ENCODE results near the gene SLC24A2.
"Not testable (repeated sequence)": the region's sequence is repeated elsewhere in the genome, so short reads cannot be mapped to it uniquely, and the experiment has no call there.

The SLC24A2 gene

GRCh38 chr9:19788614-19789271 lies at the start of gene SLC24A2:
Gene SLC24A2, minus strand, starts transcription at chr9:19789037.
- FAIRE-seq = no peak
- no peak for DNase-seq (ENCODE audit: low spot score)

GRCh38 chr9:19833331-19833730 lies 44.5 kb upstream of the SLC24A2 start:
- not testable (repeated sequence) for FAIRE-seq; DNase-seq (ENCODE audit: low spot score)

- FAIRE-seq (no peak), DNase-seq (ENCODE audit: low spot score) (no peak)
Measured at GRCh38 chr9:19830796-19831195, 42.0 kb upstream of the SLC24A2 start.

GRCh38 chr9:19828576-19829109 lies 39.8 kb upstream of the SLC24A2 start:
- DNase-seq (ENCODE audit: low spot score) = no peak
- no peak for FAIRE-seq

- FAIRE-seq (no peak), DNase-seq (ENCODE audit: low spot score) (no peak)
Measured at GRCh38 chr9:19816769-19817168, 27.9 kb upstream of the SLC24A2 start.

GRCh38 chr9:19812194-19812593 lies 23.4 kb upstream of the SLC24A2 start:
- DNase-seq (ENCODE audit: low spot score) (no peak), FAIRE-seq (no peak)

GRCh38 chr9:19809422-19810269 lies 20.8 kb upstream of the SLC24A2 start:
- DNase-seq (ENCODE audit: low spot score) (no peak), FAIRE-seq (no peak)

GRCh38 chr9:19807182-19807892 lies 18.5 kb upstream of the SLC24A2 start:
- FAIRE-seq = no peak
- DNase-seq (ENCODE audit: low spot score) = no peak

GRCh38 chr9:19804431-19804830 lies 15.6 kb upstream of the SLC24A2 start:
- DNase-seq (ENCODE audit: low spot score) (no peak), FAIRE-seq (no peak)

GRCh38 chr9:19800884-19801283 lies 12.0 kb upstream of the SLC24A2 start:
- DNase-seq (ENCODE audit: low spot score) (no peak), FAIRE-seq (no peak)

GRCh38 chr9:19799784-19800183 lies 10.9 kb upstream of the SLC24A2 start:
- no peak for FAIRE-seq
- no peak for DNase-seq (ENCODE audit: low spot score)

- DNase-seq (ENCODE audit: low spot score) = no peak
- FAIRE-seq = no peak
Measured at GRCh38 chr9:19788152-19788551, 685 bp downstream of the SLC24A2 start.

- DNase-seq (ENCODE audit: low spot score) (no peak), FAIRE-seq (no peak)
Measured at GRCh38 chr9:19787672-19788071, 1.2 kb downstream of the SLC24A2 start.

- DNase-seq (ENCODE audit: low spot score) = no peak
- FAIRE-seq = no peak
Measured at GRCh38 chr9:19785230-19785629, 3.6 kb downstream of the SLC24A2 start.

GRCh38 chr9:19784136-19784535 lies 4.7 kb downstream of the SLC24A2 start:
- FAIRE-seq (no peak), DNase-seq (ENCODE audit: low spot score) (no peak)

GRCh38 chr9:19783500-19783899 lies 5.3 kb downstream of the SLC24A2 start:
- DNase-seq (ENCODE audit: low spot score) (no peak), FAIRE-seq (no peak)

- no peak for DNase-seq (ENCODE audit: low spot score)
- no peak for FAIRE-seq
Measured at GRCh38 chr9:19782005-19782404, 6.8 kb downstream of the SLC24A2 start.

- DNase-seq (ENCODE audit: low spot score) (no peak), FAIRE-seq (no peak)
Measured at GRCh38 chr9:19781240-19781639, 7.6 kb downstream of the SLC24A2 start.

- FAIRE-seq (no peak), DNase-seq (ENCODE audit: low spot score) (no peak)
Measured at GRCh38 chr9:19771446-19771845, 17.4 kb downstream of the SLC24A2 start.

GRCh38 chr9:19770973-19771372 lies 17.9 kb downstream of the SLC24A2 start:
- FAIRE-seq = no peak

GRCh38 chr9:19769213-19769612 lies 19.6 kb downstream of the SLC24A2 start:
- FAIRE-seq = no peak
- DNase-seq (ENCODE audit: low spot score) = no peak

More at GRCh38 chr9:19770973-19771372, 17.9 kb downstream of the SLC24A2 start:
- no peak for DNase-seq (ENCODE audit: low spot score)

GRCh38 chr9:19768798-19769197 lies 20.0 kb downstream of the SLC24A2 start:
- FAIRE-seq = no peak
- no peak for DNase-seq (ENCODE audit: low spot score)

All from RCC 7860 (cell line).